ENCODE data around the gene HOXD12. TPM values are rescaled to one million over a fixed set of nuclear protein-coding genes. Genes with fewer than 3 reads are reported as not detected.
A peak's percentile ranks its signal among the peaks of the same experiment; 100 is the strongest.

HOXD12 gene
- total RNA-seq, 4 donors from 2014 or later = not detected

GRCh38 chr2:176067589-176068418 is 31.8 kb upstream of the HOXD12 start:
- peaks cover 0 to 96% (median 66%) of the 10 kb centered on the region in 4 donors for H3K27me3 ChIP-seq
- no peak overlapping the region for H3K27ac ChIP-seq (replicated peaks in 1 of 4)
- H3K4me1 ChIP-seq = peaks cover 21 to 35% (median 30%) of the 10 kb centered on the region in 4 donors
- WGBS = 10% methylated on average over 17 of the region's 38 CpGs
- H3K36me3 ChIP-seq = no peaks in the 10 kb centered on the region
- DNase-seq (ENCODE audit: extremely low spot score) = no peak
- peak overlapping the region; percentile 26 to 46 (median 38) for H3K4me3 ChIP-seq
- no peaks in the 10 kb centered on the region for H3K9me3 ChIP-seq
- intact Hi-C loops (cut with DNase I) = no loop called here
- TF ChIP-seq POLR2AphosphoS5 (IDR thresholded peaks at IDR 0.05) (no peak), EP300 (IDR thresholded peaks at IDR 0.05) (no peak), CTCF (IDR thresholded peaks at IDR 0.05) (no peak), POLR2A (IDR thresholded peaks at IDR 0.05; ENCODE audit: low read depth) (no peak)

GRCh38 chr2:176068419-176068832 is 31.2 kb upstream of the HOXD12 start:
- intact Hi-C loops (cut with DNase I) = no loop called here
- DNase-seq (ENCODE audit: extremely low spot score) = no peak
- 22% methylated on average over 14 of the region's 30 CpGs for WGBS
- no peaks in the 10 kb centered on the region for H3K36me3 ChIP-seq
- peaks cover 0 to 98% (median 71%) of the 10 kb centered on the region in 4 donors for H3K27me3 ChIP-seq
- peak overlapping the region in 1 of 4 donors; percentile 41 for H3K4me3 ChIP-seq
- H3K4me1 ChIP-seq = peaks cover 21 to 41% (median 32%) of the 10 kb centered on the region in 4 donors
- no peak for TF ChIP-seq EP300 (IDR thresholded peaks at IDR 0.05)
- TF ChIP-seq POLR2AphosphoS5 (IDR thresholded peaks at IDR 0.05) = no peak
- TF ChIP-seq CTCF (IDR thresholded peaks at IDR 0.05) = no peak
- TF ChIP-seq POLR2A (IDR thresholded peaks at IDR 0.05; ENCODE audit: low read depth) = no peak
- H3K9me3 ChIP-seq = no peaks in the 10 kb centered on the region
- H3K27ac ChIP-seq (replicated peaks in 1 of 4) = no peak overlapping the region

- Histone ChIP-seq H3K4me1 (peaks cover 21 to 42% (median 32%) of the 10 kb centered on the region in 4 donors), H3K27ac (replicated peaks in 1 of 4) (no peak overlapping the region), H3K27me3 (peaks cover 0 to 100% (median 94%) of the 10 kb centered on the region in 4 donors), H3K9me3 (no peaks in the 10 kb centered on the region), H3K4me3 (no peak overlapping the region), H3K36me3 (no peaks in the 10 kb centered on the region)
- intact Hi-C loops (cut with DNase I) = no loop called here
- TF ChIP-seq CTCF (IDR thresholded peaks at IDR 0.05) (no peak), EP300 (IDR thresholded peaks at IDR 0.05) (no peak), POLR2AphosphoS5 (IDR thresholded peaks at IDR 0.05) (no peak), POLR2A (IDR thresholded peaks at IDR 0.05; ENCODE audit: low read depth) (no peak)
- WGBS = 15% methylated on average over 31 of the region's 58 CpGs
- no peak for DNase-seq (ENCODE audit: extremely low spot score)
Measured at GRCh38 chr2:176071330-176072291, 28.0 kb upstream of the HOXD12 start.

- TF ChIP-seq POLR2AphosphoS5 (IDR thresholded peaks at IDR 0.05) (no peak), POLR2A (IDR thresholded peaks at IDR 0.05; ENCODE audit: low read depth) (no peak), EP300 (IDR thresholded peaks at IDR 0.05) (no peak), CTCF (IDR thresholded peaks at IDR 0.05) (no peak)
- no peak overlapping the region for H3K27ac ChIP-seq (replicated peaks in 1 of 4)
- no peak overlapping the region for H3K4me3 ChIP-seq
- WGBS = 34% methylated on average over 5 of the region's 5 CpGs
- H3K27me3 ChIP-seq = peaks cover 0 to 100% (median 93%) of the 10 kb centered on the region in 4 donors
- H3K9me3 ChIP-seq = no peaks in the 10 kb centered on the region
- no peak for DNase-seq (ENCODE audit: extremely low spot score)
- peaks cover 14 to 35% (median 26%) of the 10 kb centered on the region in 4 donors for H3K4me1 ChIP-seq
- no peaks in the 10 kb centered on the region for H3K36me3 ChIP-seq
- intact Hi-C loops (cut with DNase I) = no loop called here
Measured at GRCh38 chr2:176072292-176072669, 27.3 kb upstream of the HOXD12 start.

Measured in esophagus muscularis mucosa (tissue), 4 donors.